NOMO-1 (cell line): ENCODE measurements around the gene LHX1.

ENCODE experiments used
- DNase-seq, 2 experiments: peaks; one replicate each; lab custom pipeline; 2025; ENCODE audit not compliant: unreplicated experiment in 2 of 2; lab: John Stamatoyannopoulos, UW

The LHX1 gene

DNA sequence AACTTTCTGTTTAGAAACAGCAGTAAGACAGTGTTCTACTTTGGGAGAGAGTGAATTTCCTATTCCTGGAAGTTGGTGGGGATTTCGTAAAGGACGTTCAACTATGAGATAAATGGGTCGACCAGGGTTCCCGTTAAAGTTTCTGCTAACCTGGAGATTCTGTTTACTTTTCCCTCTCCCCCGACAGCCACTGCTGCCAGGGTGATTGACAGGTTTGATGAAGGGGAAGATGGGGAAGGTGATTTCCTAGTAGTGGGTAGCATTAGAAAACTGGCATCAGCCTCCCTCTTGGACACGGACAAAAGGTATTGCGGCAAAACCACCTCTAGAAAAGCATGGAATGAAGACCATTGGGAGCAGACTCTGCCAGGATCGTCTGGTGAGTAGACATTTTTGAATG lies 12.8 kb downstream of the LHX1 start:
- DNase-seq = no peak

- no peak for DNase-seq
Measured at GRCh38 chr17:36951084-36951789, 14.0 kb downstream of the LHX1 start.

- no peak for DNase-seq
Measured at GRCh38 chr17:36971508-36971907, 34.2 kb downstream of the LHX1 start.

GRCh38 chr17:36972186-36972700 lies 35.0 kb downstream of the LHX1 start:
- DNase-seq = no peak

GRCh38 chr17:36972905-36973304 lies 35.6 kb downstream of the LHX1 start:
- DNase-seq = no peak

DNA sequence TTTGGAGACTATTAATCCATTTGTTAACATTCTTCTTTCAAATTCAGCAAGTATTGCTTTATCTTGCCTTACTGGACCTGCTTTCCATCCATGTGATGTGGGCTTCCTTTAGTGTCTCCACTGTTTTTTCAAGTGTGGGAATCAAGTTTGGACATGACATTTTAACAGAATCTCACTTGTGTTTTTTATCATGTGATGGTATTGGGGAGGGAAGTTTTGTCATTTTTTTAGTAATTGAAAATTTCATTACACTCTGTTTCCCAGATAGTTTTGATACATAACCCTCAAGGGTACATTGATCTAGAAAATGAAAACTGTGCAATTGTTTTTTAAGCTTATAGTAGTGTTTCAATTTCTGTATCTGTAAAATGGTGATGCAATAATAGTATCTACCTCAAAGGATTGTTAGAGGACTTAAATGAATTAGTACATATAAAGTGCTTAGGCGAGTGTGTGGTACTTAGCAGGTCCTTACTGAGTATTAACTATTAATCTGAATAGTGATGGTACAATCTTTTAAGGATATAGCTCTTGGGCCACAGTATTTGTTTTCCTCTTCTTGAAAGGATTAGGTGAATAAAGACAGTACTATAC lies 38.7 kb downstream of the LHX1 start:
- DNase-seq = no peak

- no peak for DNase-seq
Measured at GRCh38 chr17:36977066-36977465, 39.8 kb downstream of the LHX1 start.

DNA sequence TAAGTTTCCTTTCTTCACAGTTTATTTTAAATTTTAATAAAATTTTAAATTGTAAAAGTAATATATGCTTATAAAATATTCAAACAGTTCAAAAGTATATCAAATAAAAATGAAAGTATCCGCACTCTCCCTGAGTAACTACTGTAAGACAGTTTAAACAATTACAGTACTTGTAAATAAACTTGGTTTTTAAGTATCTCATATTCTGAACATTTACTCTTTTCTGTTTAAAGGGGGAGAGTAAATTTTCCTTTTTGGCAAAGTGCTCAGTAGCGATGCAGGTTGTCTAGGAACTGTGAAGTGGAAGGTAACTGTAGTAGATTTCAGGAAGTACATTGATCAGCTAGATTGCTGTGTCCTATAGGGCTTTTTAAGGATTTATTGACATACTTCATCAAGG lies 40.3 kb downstream of the LHX1 start:
- no peak for DNase-seq

- no peak for DNase-seq
Measured at GRCh38 chr17:36978810-36979564, 41.7 kb downstream of the LHX1 start.

- DNase-seq = no peak
Measured at GRCh38 chr17:36979565-36979941, 42.3 kb downstream of the LHX1 start.

GRCh38 chr17:36980280-36980761 lies 43.0 kb downstream of the LHX1 start:
- no peak for DNase-seq

- no peak for DNase-seq
Measured at GRCh38 chr17:36983618-36984017, 46.3 kb downstream of the LHX1 start.

- DNase-seq = no peak
Measured at GRCh38 chr17:36989173-36989572, 51.9 kb downstream of the LHX1 start.

- no peak for DNase-seq
Measured at GRCh38 chr17:36992701-36993100, 55.4 kb downstream of the LHX1 start.

DNA sequence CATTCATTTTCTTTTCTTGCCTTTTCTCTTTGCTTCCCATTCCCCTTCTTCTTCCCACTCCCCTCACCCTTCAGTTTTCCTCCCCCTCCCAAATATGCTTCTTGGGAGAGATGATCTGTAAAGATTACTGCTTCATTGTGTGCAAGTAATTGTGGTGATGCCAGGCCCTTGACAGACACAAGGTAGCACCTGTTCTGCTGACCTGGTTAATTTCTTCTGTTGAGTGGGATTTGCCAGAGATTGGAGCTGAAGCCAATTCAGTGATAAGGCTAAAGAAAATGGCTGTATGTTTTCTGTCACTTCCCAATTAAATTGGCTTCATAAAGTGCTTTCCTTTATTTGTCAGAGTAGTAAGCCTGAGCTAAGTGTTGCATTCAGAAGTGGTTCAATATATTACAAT lies 56.0 kb downstream of the LHX1 start:
- no peak for DNase-seq
